Mesendoderm (in vitro differentiated cells): Measurements from ENCODE around the gene AADAC.

ENCODE experiments used
- DNase-seq: peaks from one replicate; pipeline ENCODE4 v3.0.0; 2013
- H2AK5ac ChIP-seq: 2 replicates; pipeline ENCODE4 v1.6.1; 2013; ENCODE audit warnings: low read length, inconsistent platforms
- H2BK120ac ChIP-seq: 2 replicates; pipeline ENCODE4 v1.6.1; 2013; ENCODE audit warnings: low read depth, mild to moderate bottlenecking, low read length, moderate library complexity, mixed read lengths
- H2BK15ac ChIP-seq: replicated peaks from 2 replicates; pipeline ENCODE4 v1.6.1; 2013; ENCODE audit warnings: low read depth, mild to moderate bottlenecking, moderate library complexity
- H2BK5ac ChIP-seq: 2 replicates; pipeline ENCODE4 v1.6.1; 2013; ENCODE audit warnings: low read length, inconsistent platforms
- H3K18ac ChIP-seq: 2 replicates; pipeline ENCODE4 v1.6.1; 2013; ENCODE audit warnings: mild to moderate bottlenecking, low read length, mixed read lengths
- H3K23ac ChIP-seq: one replicate; pipeline ENCODE4 v1.6.1; 2013; ENCODE audit warnings: low read length
- H3K27ac ChIP-seq: 2 replicates; pipeline ENCODE4 v1.5.1; 2013; ENCODE audit warnings: low read depth, mild to moderate bottlenecking, inconsistent platforms, low read length, moderate library complexity
- H3K27me3 ChIP-seq: 2 replicates; pipeline ENCODE4 v1.6.1; 2013; ENCODE audit warnings: low read length, control low read depth, mild to moderate bottlenecking, inconsistent platforms; ENCODE audit not compliant: insufficient read depth, poor library complexity
- H3K36me3 ChIP-seq: 2 replicates; pipeline ENCODE4 v1.6.1; 2013; ENCODE audit warnings: low read length, inconsistent platforms; ENCODE audit not compliant: control insufficient read depth, insufficient read depth
- H3K4ac ChIP-seq: one replicate; pipeline ENCODE4 v1.6.1; 2013; ENCODE audit warnings: low read depth, mild to moderate bottlenecking, low read length, moderate library complexity
- H3K4me1 ChIP-seq: 2 replicates; pipeline ENCODE4 v1.6.1; 2013; ENCODE audit warnings: low read depth, low read length, inconsistent platforms; ENCODE audit not compliant: control insufficient read depth
- H3K4me2 ChIP-seq: 2 replicates; pipeline ENCODE4 v1.6.1; 2013; ENCODE audit warnings: low read length
- H3K4me3 ChIP-seq: 2 replicates; pipeline ENCODE4 v1.5.1; 2013; ENCODE audit warnings: mild to moderate bottlenecking, low read length
- H3K56ac ChIP-seq: one replicate; pipeline ENCODE4 v1.6.1; 2013; ENCODE audit warnings: low read length
- H3K79me1 ChIP-seq: 2 replicates; pipeline ENCODE4 v1.6.1; 2013; ENCODE audit warnings: low read length, inconsistent platforms
- H3K79me2 ChIP-seq: 2 replicates; pipeline ENCODE4 v1.6.1; 2013; ENCODE audit warnings: mild to moderate bottlenecking, low read length; ENCODE audit not compliant: control insufficient read depth, insufficient read depth
- H3K9ac ChIP-seq: 2 replicates; pipeline ENCODE4 v1.6.1; 2013; ENCODE audit warnings: low read length, inconsistent platforms
- H4K5ac ChIP-seq: one replicate; pipeline ENCODE4 v1.6.1; 2013; ENCODE audit warnings: low read length
- H4K8ac ChIP-seq: one replicate; pipeline ENCODE4 v1.6.1; 2013; ENCODE audit warnings: low read depth, mild to moderate bottlenecking, control low read depth, low read length, moderate library complexity
- WGBS: extraction: QIAGEN DNeasy Blood & Tissue Kit; methylation state at CpG from one replicate; pipeline ENCODE4 v1.1.7; 2013; ENCODE audit warnings: low lambda C conversion rate, missing lambda C conversion rate; ENCODE audit not compliant: insufficient coverage; ENCODE audit errors: extremely low coverage; 5-methylcytosine and 5-hydroxymethylcytosine counted together

Gene AADAC

GRCh38 chr3:151792411-151792810 lies 21.5 kb upstream of the AADAC start:
- no CpG with 5 or more reads among the region's 2 CpGs for whole genome bisulfite sequencing
- no peak overlapping the region for H3K4me2 ChIP-seq
- no peak overlapping the region for H3K56ac ChIP-seq
- no peak overlapping the region for H2BK120ac ChIP-seq
- no peak overlapping the region for H3K27ac ChIP-seq
- H3K79me2 ChIP-seq = no peaks in the 10 kb centered on the region
- no peak overlapping the region for H3K9ac ChIP-seq
- H3K4ac ChIP-seq = no peak overlapping the region
- no peak overlapping the region for H3K23ac ChIP-seq
- no peak overlapping the region for H2AK5ac ChIP-seq
- H2BK15ac ChIP-seq = no peak overlapping the region
- H4K5ac ChIP-seq = no peak overlapping the region
- no peaks in the 10 kb centered on the region for H3K4me1 ChIP-seq
- no peak overlapping the region for H3K18ac ChIP-seq
- no peaks in the 10 kb centered on the region for H3K27me3 ChIP-seq
- no peak overlapping the region for H2BK5ac ChIP-seq
- DNase-seq = no peak
- H3K4me3 ChIP-seq = no peak overlapping the region
- no peak overlapping the region for H4K8ac ChIP-seq
- no peaks in the 10 kb centered on the region for H3K79me1 ChIP-seq
- H3K36me3 ChIP-seq = no peaks in the 10 kb centered on the region

DNA sequence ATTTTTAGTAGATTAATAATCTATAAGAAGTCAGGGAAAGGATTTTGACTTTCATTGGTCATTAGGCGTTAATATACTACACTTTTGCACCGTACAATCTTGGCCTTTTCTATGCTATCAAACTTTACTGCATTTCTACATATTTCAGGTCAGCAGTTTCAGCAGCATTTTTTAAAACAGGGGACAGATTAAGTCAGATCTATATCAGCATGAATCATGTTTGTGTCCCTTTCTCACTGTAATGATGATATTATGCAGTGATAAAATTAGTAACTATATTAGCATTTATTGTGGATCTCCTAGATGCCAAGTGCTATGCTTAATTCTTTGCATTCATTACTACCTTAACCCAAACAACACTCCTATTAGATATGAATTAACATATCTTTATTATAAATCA lies 20.3 kb upstream of the AADAC start:
- Histone ChIP-seq H2BK15ac (no peak overlapping the region), H4K8ac (no peak overlapping the region)
- no CpG with 5 or more reads among the region's 2 CpGs for WGBS

GRCh38 chr3:151794080-151794479 lies 19.8 kb upstream of the AADAC start:
- Histone ChIP-seq H2BK120ac (no peak overlapping the region), H4K5ac (no peak overlapping the region), H3K9ac (no peak overlapping the region), H4K8ac (no peak overlapping the region), H3K27me3 (no peaks in the 10 kb centered on the region), H2BK15ac (no peak overlapping the region), H3K56ac (no peak overlapping the region), H3K18ac (no peak overlapping the region), H3K79me2 (no peaks in the 10 kb centered on the region), H3K4me1 (no peaks in the 10 kb centered on the region), H3K4ac (no peak overlapping the region), H2AK5ac (no peak overlapping the region), H3K4me3 (no peak overlapping the region), H3K27ac (no peak overlapping the region), H3K36me3 (no peaks in the 10 kb centered on the region), H3K4me2 (no peak overlapping the region), H3K23ac (no peak overlapping the region), H3K79me1 (no peaks in the 10 kb centered on the region), H2BK5ac (no peak overlapping the region)
- no peak for DNase-seq
- no CpG with 5 or more reads among the region's 2 CpGs for WGBS

More for the DNA sequence above, 20.3 kb upstream of the AADAC start:
- H3K18ac ChIP-seq = no peak overlapping the region
- no peak overlapping the region for H2AK5ac ChIP-seq
- no peak overlapping the region for H3K9ac ChIP-seq
- no peak for DNase-seq
- H3K79me1 ChIP-seq = no peaks in the 10 kb centered on the region
- no peak overlapping the region for H4K5ac ChIP-seq
- no peaks in the 10 kb centered on the region for H3K27me3 ChIP-seq
- no peak overlapping the region for H2BK120ac ChIP-seq
- no peak overlapping the region for H3K56ac ChIP-seq
- H2BK5ac ChIP-seq = no peak overlapping the region
- no peak overlapping the region for H3K4me2 ChIP-seq
- H3K27ac ChIP-seq = no peak overlapping the region
- H3K4ac ChIP-seq = no peak overlapping the region
- H3K79me2 ChIP-seq = no peaks in the 10 kb centered on the region
- no peaks in the 10 kb centered on the region for H3K4me1 ChIP-seq
- no peak overlapping the region for H3K4me3 ChIP-seq
- H3K36me3 ChIP-seq = no peaks in the 10 kb centered on the region
- H3K23ac ChIP-seq = no peak overlapping the region

DNA sequence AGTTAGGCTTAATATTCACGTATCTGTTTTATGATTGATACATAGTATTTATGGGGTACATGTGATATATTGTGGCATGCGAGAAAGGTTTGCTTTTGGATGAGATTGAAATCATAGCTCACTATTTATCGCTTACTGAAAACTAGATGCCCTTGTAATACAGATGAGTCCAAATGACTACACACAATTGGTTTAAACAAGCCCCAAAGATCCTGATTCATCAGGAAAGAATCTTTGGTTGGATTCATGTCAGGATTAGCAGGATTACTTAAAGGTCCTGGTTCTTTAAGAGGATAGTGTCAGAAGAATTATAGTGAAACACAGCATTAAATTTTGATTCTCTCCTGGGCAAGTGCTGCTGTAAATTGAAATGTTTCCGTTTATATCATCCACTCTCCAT lies 18.6 kb upstream of the AADAC start:
- Histone ChIP-seq H3K79me1 (no peaks in the 10 kb centered on the region), H3K36me3 (no peaks in the 10 kb centered on the region), H3K4me3 (no peak overlapping the region), H4K8ac (no peak overlapping the region), H2AK5ac (no peak overlapping the region), H3K18ac (no peak overlapping the region), H2BK120ac (no peak overlapping the region), H3K27ac (no peak overlapping the region), H4K5ac (no peak overlapping the region), H3K9ac (no peak overlapping the region), H3K4me2 (no peak overlapping the region), H3K4ac (no peak overlapping the region), H3K27me3 (no peaks in the 10 kb centered on the region), H3K4me1 (no peaks in the 10 kb centered on the region), H3K56ac (no peak overlapping the region), H2BK5ac (no peak overlapping the region), H2BK15ac (no peak overlapping the region), H3K79me2 (no peaks in the 10 kb centered on the region), H3K23ac (no peak overlapping the region)
- no peak for DNase-seq
- WGBS = no CpG with 5 or more reads among the region's 4 CpGs

DNA sequence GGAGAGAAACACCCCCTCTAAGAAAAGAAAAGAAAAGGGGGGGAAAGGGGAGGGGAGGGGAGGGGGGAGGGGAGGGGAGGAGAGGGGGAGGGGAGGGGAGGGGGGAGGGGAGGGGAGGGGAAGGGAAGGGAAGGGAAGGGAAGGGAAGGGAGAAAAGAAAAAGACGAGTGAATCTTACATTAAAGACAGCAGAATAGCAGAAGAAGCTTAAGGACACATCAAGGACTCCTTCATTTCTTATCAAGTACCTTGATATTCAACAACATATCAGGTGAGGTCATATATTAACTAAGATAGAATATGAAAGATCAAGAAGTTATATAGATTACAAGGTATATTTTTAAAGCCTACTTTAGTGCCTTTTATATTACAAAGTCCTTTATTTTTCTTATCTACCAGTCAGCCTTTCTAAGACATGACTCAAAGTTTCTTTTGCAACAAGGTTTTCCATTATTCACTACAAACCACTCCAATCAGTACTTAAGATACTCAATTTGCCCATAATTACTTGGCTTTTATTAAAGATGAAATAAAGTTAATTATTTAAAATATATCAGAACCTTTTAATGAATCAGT lies 17.7 kb upstream of the AADAC start:
- H3K27ac ChIP-seq = no peak overlapping the region

DNA sequence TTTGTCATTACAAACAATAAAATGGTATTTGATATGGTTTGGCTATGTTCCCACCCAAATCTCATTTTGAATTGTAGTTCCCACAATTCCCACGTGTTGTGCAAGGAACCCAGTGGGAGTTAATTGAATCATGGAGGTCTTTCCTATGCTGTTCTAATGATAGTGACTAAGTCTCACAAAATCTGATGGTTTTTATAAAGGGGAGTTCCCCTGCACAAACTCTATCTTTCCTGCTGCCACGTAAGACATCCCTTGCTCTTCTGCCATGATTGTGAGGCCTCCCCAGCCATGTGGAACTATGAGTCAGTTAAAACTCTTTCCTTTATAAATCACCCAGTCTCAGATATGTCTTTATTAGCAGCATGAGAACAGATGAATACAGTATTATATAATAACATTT lies 15.4 kb upstream of the AADAC start:
- H3K27ac ChIP-seq = no peak overlapping the region
- H3K27me3 ChIP-seq = no peaks in the 10 kb centered on the region
- H3K18ac ChIP-seq = no peak overlapping the region
- H3K4ac ChIP-seq = no peak overlapping the region
- H3K56ac ChIP-seq = no peak overlapping the region
- H3K79me2 ChIP-seq = no peaks in the 10 kb centered on the region
- no peak overlapping the region for H2BK5ac ChIP-seq
- H4K8ac ChIP-seq = no peak overlapping the region
- no peak overlapping the region for H3K4me2 ChIP-seq
- no peak overlapping the region for H2BK15ac ChIP-seq
- H4K5ac ChIP-seq = no peak overlapping the region
- H2AK5ac ChIP-seq = no peak overlapping the region
- DNase-seq = no peak
- no peak overlapping the region for H3K23ac ChIP-seq
- H3K4me3 ChIP-seq = no peak overlapping the region
- H3K79me1 ChIP-seq = no peaks in the 10 kb centered on the region
- H3K4me1 ChIP-seq = no peaks in the 10 kb centered on the region
- no peak overlapping the region for H3K9ac ChIP-seq
- H3K36me3 ChIP-seq = no peaks in the 10 kb centered on the region
- H2BK120ac ChIP-seq = no peak overlapping the region
- WGBS = no CpG with 5 or more reads among the region's 2 CpGs

More for the DNA sequence above, 17.7 kb upstream of the AADAC start:
- Histone ChIP-seq H3K4ac (no peak overlapping the region), H3K79me1 (no peaks in the 10 kb centered on the region), H2BK15ac (no peak overlapping the region), H2BK5ac (no peak overlapping the region), H3K4me3 (no peak overlapping the region), H3K23ac (no peak overlapping the region), H3K4me1 (no peaks in the 10 kb centered on the region), H3K36me3 (no peaks in the 10 kb centered on the region), H3K79me2 (no peaks in the 10 kb centered on the region), H4K8ac (no peak overlapping the region), H3K56ac (no peak overlapping the region), H3K18ac (no peak overlapping the region), H3K27me3 (no peaks in the 10 kb centered on the region), H3K9ac (no peak overlapping the region), H2AK5ac (no peak overlapping the region), H4K5ac (no peak overlapping the region), H3K4me2 (no peak overlapping the region), H2BK120ac (no peak overlapping the region)
- DNase-seq = no peak
- no CpG with 5 or more reads among the region's 1 CpG for WGBS
